Fibroblast of lung (primary cell): Measurements from ENCODE around the gene PRSS1. TPM values are rescaled to one million over a fixed set of nuclear protein-coding genes. Genes with fewer than 3 reads are reported as not detected.
"Not testable (repeated sequence)": the region's sequence is repeated elsewhere in the genome, so short reads cannot be mapped to it uniquely, and the experiment has no call there.

Source experiments
- DNase-seq, 2 donors: peaks; one replicate each; pipeline versions ENCODE4 v3.0.0 to v3.0.0-alpha.2; 2010; ENCODE audit warnings: low read depth in 2 of 2
- H2AFZ ChIP-seq: 2 replicates; pipeline ENCODE4 v1.5.1; 2012; ENCODE audit warnings: low read length, control low read depth, inconsistent platforms
- H3K27ac ChIP-seq: 2 replicates; pipeline ENCODE4 v1.5.1; 2011; ENCODE audit warnings: low read length, control low read depth; ENCODE audit not compliant: insufficient read depth
- H3K27me3 ChIP-seq: 2 replicates; pipeline ENCODE4 v1.5.1; 2011; ENCODE audit warnings: mild to moderate bottlenecking, low read length; ENCODE audit not compliant: control insufficient read depth, insufficient read depth
- H3K36me3 ChIP-seq: 2 replicates; pipeline ENCODE4 v1.5.1; 2011; ENCODE audit warnings: low read length; ENCODE audit not compliant: control insufficient read depth, insufficient read depth
- H3K4me1 ChIP-seq: 2 replicates; pipeline ENCODE4 v1.5.1; 2011; ENCODE audit warnings: low read length; ENCODE audit not compliant: control insufficient read depth, insufficient read depth; ENCODE audit errors: extremely low read depth
- H3K4me2 ChIP-seq: 2 replicates; pipeline ENCODE4 v1.5.1; 2011; ENCODE audit warnings: low read length, control low read depth; ENCODE audit not compliant: insufficient read depth; ENCODE audit errors: extremely low read depth
- H3K4me3 ChIP-seq, 4 experiments: fragments of 200-600 bp in 1 of 4; sonication (generic) in 1 of 4; replicated peaks in 1 of 4; 2 replicates each; pipeline ENCODE4 v1.5.1; 2011 to 2016; ENCODE audit warnings: low read length in 4 of 4, low read depth in 3 of 4, mild to moderate bottlenecking in 3 of 4, control low read depth in 2 of 4, inconsistent platforms in 1 of 4, mixed read lengths in 1 of 4; ENCODE audit not compliant: insufficient read depth in 1 of 4; ENCODE audit errors: control extremely low read depth in 1 of 4
- H3K79me2 ChIP-seq: 2 replicates; pipeline ENCODE4 v1.5.1; 2012; ENCODE audit warnings: mild to moderate bottlenecking, low read length, inconsistent platforms; ENCODE audit not compliant: control insufficient read depth, insufficient read depth
- H3K9ac ChIP-seq: 2 replicates; pipeline ENCODE4 v1.5.1; 2011; ENCODE audit warnings: mild to moderate bottlenecking, low read length, control low read depth; ENCODE audit not compliant: insufficient read depth
- H3K9me3 ChIP-seq: 2 replicates; pipeline ENCODE4 v1.5.1; 2012; ENCODE audit warnings: low read depth, low read length; ENCODE audit not compliant: control insufficient read depth, insufficient read depth
- H4K20me1 ChIP-seq: 2 replicates; pipeline ENCODE4 v1.5.1; 2011; ENCODE audit warnings: low read length; ENCODE audit not compliant: control insufficient read depth, insufficient read depth; ENCODE audit errors: extremely low read depth
- CTCF ChIP-seq, 2 donors: IDR thresholded peaks in 1 of 2; conservative IDR thresholded peaks in 1 of 2; 1 replicate in 1 of 2; 2 replicates in 1 of 2; pipeline ENCODE4 v1.5.1; 2011 to 2012; ENCODE audit warnings: low read length in 2 of 2, control low read depth in 1 of 2, inconsistent platforms in 1 of 2, low read depth in 1 of 2, mild to moderate bottlenecking in 1 of 2
- EZH2 ChIP-seq: IDR thresholded peaks from 2 replicates; pipeline ENCODE4 v1.5.1; 2012; ENCODE audit warnings: low read length, control low read depth, mild to moderate bottlenecking; ENCODE audit errors: missing control alignments
- polyA plus RNA-seq, 2 donors: library from polyadenylated mRNA; depleted of rRNA in 1 of 2; stranded (reverse) in 1 of 2; unstranded in 1 of 2; fragments of >200 nt; gene quantifications; 2 replicates each; pipeline ENCODE4 v1.2.1, GENCODE V29; 2011 to 2012; ENCODE audit warnings: missing spikeins in 1 of 2
- total RNA-seq: library from RNA; depleted of rRNA; stranded (reverse); fragments of >200 nt; gene quantifications from 2 replicates; pipeline ENCODE4 v1.2.1, GENCODE V29; 2014

Gene PRSS1
- total and polyA plus RNA-seq, 2 donors (not counting 1 experiment from before 2014, with no cell fraction given): not detected

GRCh38 chr7:142739923-142740492 lies 9.3 kb upstream of the PRSS1 start:
- Histone ChIP-seq H2AFZ (no peak overlapping the region), H3K4me2 (no peak overlapping the region), H3K9me3 (no peaks in the 10 kb centered on the region), H3K4me1 (no peaks in the 10 kb centered on the region), H3K27me3 (no peaks in the 10 kb centered on the region), H3K9ac (no peak overlapping the region), H4K20me1 (no peaks in the 10 kb centered on the region), H3K4me3 (no peak overlapping the region), H3K36me3 (no peaks in the 10 kb centered on the region), H3K27ac (no peak overlapping the region), H3K79me2 (no peaks in the 10 kb centered on the region)
- DNase-seq: no peak
- no peak for TF ChIP-seq EZH2
- TF ChIP-seq CTCF (conservative IDR thresholded peaks at IDR 0.05 in 1 of 2, IDR thresholded peaks at IDR 0.05 in 1 of 2; ENCODE audit: low read depth in 1 of 2, low read length in 2 of 2): no peak

- no peaks in the 10 kb centered on the region for H4K20me1 ChIP-seq
- H3K9ac ChIP-seq: no peak overlapping the region
- TF ChIP-seq EZH2: no peak
- TF ChIP-seq CTCF (conservative IDR thresholded peaks at IDR 0.05 in 1 of 2, IDR thresholded peaks at IDR 0.05 in 1 of 2; ENCODE audit: low read depth in 1 of 2, low read length in 2 of 2): no peak
- no peak overlapping the region for H2AFZ ChIP-seq
- no peak overlapping the region for H3K27ac ChIP-seq
- H3K9me3 ChIP-seq: no peaks in the 10 kb centered on the region
- H3K4me1 ChIP-seq: no peaks in the 10 kb centered on the region
- no peak for DNase-seq
- no peak overlapping the region for H3K4me2 ChIP-seq
- no peaks in the 10 kb centered on the region for H3K36me3 ChIP-seq
- H3K27me3 ChIP-seq: no peaks in the 10 kb centered on the region
- H3K79me2 ChIP-seq: no peaks in the 10 kb centered on the region
- H3K4me3 ChIP-seq: no peak overlapping the region
These were observed 8.5 kb upstream of the PRSS1 start for GRCh38 chr7:142740786-142741185.

- H3K4me3 ChIP-seq, H4K20me1 ChIP-seq, H3K4me2 ChIP-seq, H3K9me3 ChIP-seq, DNase-seq, H3K27me3 ChIP-seq, H2AFZ ChIP-seq, H3K27ac ChIP-seq, H3K79me2 ChIP-seq, H3K9ac ChIP-seq, H3K36me3 ChIP-seq, H3K4me1 ChIP-seq: not testable (repeated sequence)
These were observed 7.3 kb upstream of the PRSS1 start for GRCh38 chr7:142741932-142742331.
